Endothelial cell (in vitro differentiated cells): Measurements from ENCODE around the gene UQCRQ. TPM values are rescaled to one million over a fixed set of nuclear protein-coding genes. Genes with fewer than 3 reads are reported as not detected.

ENCODE experiments used
- DNase-seq: peaks from one replicate; pipeline ENCODE4 v3.0.0; 2021; ENCODE audit warnings: low spot score
- H3K27ac Mint-ChIP-seq: one replicate; pipeline ENCODE4 v1.8.0; 2021; ENCODE audit warnings: mixed read lengths, inconsistent platforms; ENCODE audit not compliant: unreplicated experiment
- H3K27me3 Mint-ChIP-seq: one replicate; pipeline ENCODE4 v1.8.0; 2021; ENCODE audit warnings: mild to moderate bottlenecking, moderate library complexity, mixed read lengths, inconsistent platforms; ENCODE audit not compliant: unreplicated experiment
- H3K36me3 Mint-ChIP-seq: one replicate; pipeline ENCODE4 v1.8.0; 2021; ENCODE audit warnings: mild to moderate bottlenecking, low read depth, mixed read lengths, inconsistent platforms; ENCODE audit not compliant: unreplicated experiment
- H3K4me1 Mint-ChIP-seq: one replicate; pipeline ENCODE4 v1.8.0; 2021; ENCODE audit warnings: mild to moderate bottlenecking, mixed read lengths, inconsistent platforms; ENCODE audit not compliant: unreplicated experiment
- H3K4me3 Mint-ChIP-seq: one replicate; pipeline ENCODE4 v1.8.0; 2021; ENCODE audit warnings: mild to moderate bottlenecking, mixed read lengths, inconsistent platforms; ENCODE audit not compliant: unreplicated experiment
- H3K9me3 Mint-ChIP-seq: one replicate; pipeline ENCODE4 v1.8.0; 2021; ENCODE audit warnings: mixed read lengths, inconsistent platforms; ENCODE audit not compliant: unreplicated experiment
- CTCF ChIP-seq: fragments of 200-600 bp; sonication (generic); IDR thresholded peaks from one replicate; pipeline ENCODE4 v1.5.0; 2021; ENCODE audit warnings: antibody characterized with exemption; ENCODE audit not compliant: unreplicated experiment
- long read RNA-seq: library from polyadenylated mRNA; unstranded; transcript quantifications from one replicate; pipeline ENCODE4 v2.0.0, GENCODE V29; 2020; ENCODE audit not compliant: unreplicated experiment
- total RNA-seq: library from RNA; stranded (reverse); fragmentation: NEBNext Ultra II Directional; extraction: Animal tissue kit (Norgen Biotek cat#: 25700); gene quantifications from one replicate; pipeline ENCODE4 v1.2.1, GENCODE V29; 2021; ENCODE audit not compliant: unreplicated experiment

Gene UQCRQ
- 152 TPM for total RNA-seq
- long read RNA-seq, transcript UQCRQ-201 (2 exons, 586 nt): minor isoform, 5 of 57 reads
- long read RNA-seq, transcript UQCRQ-203 (3 exons, 839 nt): major isoform, 43 of 57 reads
- long read RNA-seq, partial matches to known transcripts: 0 of 57 reads
- long read RNA-seq, other reads (novel, unspliced or antisense): 3 of 57 reads

GRCh38 chr5:132866342-132867045, at the start of gene UQCRQ, which contains the start of gene GDF9:
UQCRQ (plus strand) TSS chr5:132866642; CDS start chr5:132866882, 240 bp downstream.
GDF9 (minus strand) TSS chr5:132866469; CDS start chr5:132864533, 1,936 bp downstream.
- peaks cover 20% of the 10 kb centered on the region for H3K4me1 Mint-ChIP-seq
- peaks cover 4% of the 10 kb centered on the region for H3K36me3 Mint-ChIP-seq
- TF ChIP-seq CTCF: no peak
- H3K4me3 Mint-ChIP-seq: peak within 1 kb of the TSS; percentile 99
- no peaks in the 10 kb centered on the region for H3K9me3 Mint-ChIP-seq
- DNase-seq: peak; percentile 89
- peaks cover 8% of the 10 kb centered on the region for H3K27me3 Mint-ChIP-seq
- H3K27ac Mint-ChIP-seq: peak within 1 kb of the TSS; percentile 98

GRCh38 chr5:132817011-132817410, 49.4 kb upstream of the UQCRQ start:
- H3K4me3 Mint-ChIP-seq: no peak overlapping the region
- H3K4me1 Mint-ChIP-seq: peaks cover 6% of the 10 kb centered on the region
- peaks cover 8% of the 10 kb centered on the region for H3K27me3 Mint-ChIP-seq
- no peak for TF ChIP-seq CTCF
- no peaks in the 10 kb centered on the region for H3K9me3 Mint-ChIP-seq
- H3K27ac Mint-ChIP-seq: no peak overlapping the region
- no peak for DNase-seq
- H3K36me3 Mint-ChIP-seq: no peaks in the 10 kb centered on the region

GRCh38 chr5:132819468-132819867, 47.0 kb upstream of the UQCRQ start:
- Mint-ChIP-seq H3K4me3 (no peak overlapping the region), H3K36me3 (no peaks in the 10 kb centered on the region), H3K27me3 (peaks cover 4% of the 10 kb centered on the region), H3K4me1 (no peaks in the 10 kb centered on the region), H3K27ac (no peak overlapping the region), H3K9me3 (no peaks in the 10 kb centered on the region)
- no peak for DNase-seq
- TF ChIP-seq CTCF: no peak

- Mint-ChIP-seq H3K27ac (no peak overlapping the region), H3K4me1 (no peaks in the 10 kb centered on the region), H3K9me3 (no peaks in the 10 kb centered on the region), H3K27me3 (peaks cover 6% of the 10 kb centered on the region), H3K36me3 (no peaks in the 10 kb centered on the region), H3K4me3 (no peak overlapping the region)
- peak; percentile 90 for DNase-seq
- peak; percentile 91 for TF ChIP-seq CTCF
Observed at GRCh38 chr5:132820162-132820754, 46.2 kb upstream of the UQCRQ start.

GRCh38 chr5:132821350-132821749, 45.1 kb upstream of the UQCRQ start:
- Mint-ChIP-seq H3K27me3 (peaks cover 6% of the 10 kb centered on the region), H3K4me3 (no peak overlapping the region), H3K9me3 (no peaks in the 10 kb centered on the region), H3K4me1 (peaks cover under 1% of the 10 kb centered on the region), H3K36me3 (no peaks in the 10 kb centered on the region), H3K27ac (no peak overlapping the region)
- DNase-seq: no peak
- TF ChIP-seq CTCF: no peak
